HG03520 (cell line): ENCODE data around the gene MAML2.

Source experiments
- ATAC-seq: cut with Tn5 transposase; IDR thresholded peaks from one replicate; pipeline ENCODE4 v1.9.1; 2021; ENCODE audit warnings: mild to moderate bottlenecking, moderate library complexity; ENCODE audit not compliant: unreplicated experiment

Gene MAML2

GRCh38 chr11:96107143-96107824, 235.7 kb downstream of the MAML2 start:
- ATAC-seq: no peak

- ATAC-seq: no peak
These were observed 236.3 kb downstream of the MAML2 start for GRCh38 chr11:96106645-96107044.

GRCh38 chr11:96105944-96106343, 237.1 kb downstream of the MAML2 start:
- no peak for ATAC-seq

GRCh38 chr11:96105197-96105895, 237.6 kb downstream of the MAML2 start:
- ATAC-seq: no peak

- ATAC-seq: no peak
These were observed 238.5 kb downstream of the MAML2 start for GRCh38 chr11:96104496-96104895.

- ATAC-seq: no peak
These were observed 239.3 kb downstream of the MAML2 start for GRCh38 chr11:96103721-96104120.

GRCh38 chr11:96103102-96103501, 239.9 kb downstream of the MAML2 start:
- ATAC-seq: no peak

GRCh38 chr11:96102664-96103078, 240.3 kb downstream of the MAML2 start:
- no peak for ATAC-seq

- no peak for ATAC-seq
These were observed 241.8 kb downstream of the MAML2 start for GRCh38 chr11:96101146-96101545.

GRCh38 chr11:96098511-96099241, 244.3 kb downstream of the MAML2 start:
- ATAC-seq: no peak

- no peak for ATAC-seq
These were observed 245.1 kb downstream of the MAML2 start for GRCh38 chr11:96097844-96098421.

GRCh38 chr11:96096360-96096759, 246.6 kb downstream of the MAML2 start:
- ATAC-seq: no peak

GRCh38 chr11:96095884-96096303, 247.1 kb downstream of the MAML2 start:
- no peak for ATAC-seq

GRCh38 chr11:96094156-96094555, 248.8 kb downstream of the MAML2 start:
- no peak for ATAC-seq

GRCh38 chr11:96092511-96092910, 250.5 kb downstream of the MAML2 start:
- no peak for ATAC-seq

- ATAC-seq: peak; percentile 85
These were observed 251.5 kb downstream of the MAML2 start for GRCh38 chr11:96091476-96091875.

- ATAC-seq: no peak
These were observed 252.3 kb downstream of the MAML2 start for GRCh38 chr11:96090711-96091110.

GRCh38 chr11:96088914-96089313, 254.1 kb downstream of the MAML2 start:
- no peak for ATAC-seq

GRCh38 chr11:96086111-96086510, 256.9 kb downstream of the MAML2 start:
- no peak for ATAC-seq

GRCh38 chr11:96085319-96085930, 257.6 kb downstream of the MAML2 start:
- ATAC-seq: no peak
